NCI-H82 (cell line): Measurements from ENCODE around the gene PROB1.
"Not testable (repeated sequence)": the region's sequence is repeated elsewhere in the genome, so short reads cannot be mapped to it uniquely, and the experiment has no call there.

Experiments used
- DNase-seq: peaks from one replicate; lab custom pipeline; 2025; lab: John Stamatoyannopoulos, UW

Gene PROB1

GRCh38 chr5:139394654-139395566, at the start of gene PROB1:
Gene PROB1 (minus strand): TSS chr5:139395104. CDS start chr5:139395081, 23 bp downstream.
- no peak for DNase-seq

GRCh38 chr5:139443831-139444453, 49.0 kb upstream of the PROB1 start:
- DNase-seq: peak; percentile 34

GRCh38 chr5:139440416-139440815, 45.5 kb upstream of the PROB1 start:
- DNase-seq: not testable (repeated sequence)

GRCh38 chr5:139439013-139439903, 44.4 kb upstream of the PROB1 start, which contains the start of gene DNAJC18:
Gene DNAJC18 (minus strand): TSS chr5:139439525. CDS start chr5:139439445, 80 bp downstream.
- DNase-seq: peak; percentile 97

- DNase-seq: no peak
These were observed 43.8 kb upstream of the PROB1 start for GRCh38 chr5:139438707-139439012.

GRCh38 chr5:139435676-139436075, 40.8 kb upstream of the PROB1 start:
- DNase-seq: peak; percentile 5

- no peak for DNase-seq
These were observed 36.8 kb upstream of the PROB1 start for GRCh38 chr5:139431706-139432105.

GRCh38 chr5:139430015-139430414, 35.1 kb upstream of the PROB1 start:
- no peak for DNase-seq

- DNase-seq: no peak
These were observed 31.4 kb upstream of the PROB1 start for GRCh38 chr5:139426203-139426885.

GRCh38 chr5:139425497-139425896, 30.6 kb upstream of the PROB1 start:
- no peak for DNase-seq

GRCh38 chr5:139422307-139422893, 27.5 kb upstream of the PROB1 start:
- peak; percentile 76 for DNase-seq

- DNase-seq: no peak
These were observed 24.6 kb upstream of the PROB1 start for GRCh38 chr5:139419226-139420192.

GRCh38 chr5:139418793-139419192, 23.9 kb upstream of the PROB1 start:
- no peak for DNase-seq

GRCh38 chr5:139417214-139417613, 22.3 kb upstream of the PROB1 start:
- no peak for DNase-seq

- DNase-seq: no peak
These were observed 21.7 kb upstream of the PROB1 start for GRCh38 chr5:139416651-139417050.

GRCh38 chr5:139415869-139416268, 21.0 kb upstream of the PROB1 start:
- DNase-seq: no peak

GRCh38 chr5:139415221-139415861, 20.4 kb upstream of the PROB1 start:
- no peak for DNase-seq

- no peak for DNase-seq
These were observed 19.8 kb upstream of the PROB1 start for GRCh38 chr5:139414581-139415130.

GRCh38 chr5:139413963-139414362, 19.1 kb upstream of the PROB1 start:
- no peak for DNase-seq
